Vagina (tissue), 2 donors: ENCODE measurements around the gene CIITA. TPM values are rescaled to one million over a fixed set of nuclear protein-coding genes. Genes with fewer than 3 reads are reported as not detected.

Experiments used
- DNase-seq, 2 donors: peaks; one replicate each; pipeline ENCODE4 v3.0.0-alpha.2; 2017; ENCODE audit errors: extremely low spot score in 2 of 2
- H3K27ac ChIP-seq: fragments of 200-600 bp; sonication (generic); one replicate; pipeline ENCODE4 v1.5.1; 2019
- H3K27me3 ChIP-seq: fragments of 200-600 bp; sonication (generic); one replicate; pipeline ENCODE4 v1.5.1; 2019
- H3K36me3 ChIP-seq, 2 donors: fragments of 200-600 bp; sonication (generic); one replicate each; pipeline ENCODE4 v1.5.1; 2017 to 2019
- H3K4me1 ChIP-seq: fragments of 200-600 bp; sonication (generic); one replicate; pipeline ENCODE4 v1.5.1; 2019
- H3K4me3 ChIP-seq, 2 donors: fragments of 200-600 bp; sonication (generic); 1 replicate in 1 of 2; 2 replicates in 1 of 2; pipeline ENCODE4 v1.5.1; 2016 to 2019
- H3K9me3 ChIP-seq: fragments of 200-600 bp; sonication (generic); one replicate; pipeline ENCODE4 v1.5.1; 2019
- POLR2A ChIP-seq, 2 donors: fragments of 450-650 bp; IDR thresholded peaks; one replicate each; pipeline ENCODE4 v1.6.1; 2017; ENCODE audit warnings: antibody characterized with exemption in 2 of 2, mild to moderate bottlenecking in 2 of 2, moderate library complexity in 2 of 2
- POLR2AphosphoS5 ChIP-seq, 2 donors: sonication (generic); formaldehyde crosslinking; IDR thresholded peaks; one replicate each; pipeline ENCODE4 v1.9.0; 2017; ENCODE audit warnings: antibody characterized with exemption in 2 of 2, mild to moderate bottlenecking in 2 of 2, low read depth in 1 of 2; ENCODE audit not compliant: insufficient read depth in 1 of 2
- intact Hi-C: fragments of 100-400 bp; cut with DNase I; formaldehyde crosslinking; loops from one replicate; pipeline ENCODE4 v1.15.1; 2023
- total RNA-seq: library from RNA; depleted of rRNA; stranded (reverse); fragments of >200 nt; gene quantifications from one replicate; pipeline ENCODE4 v1.2.3, GENCODE V29; 2016
- TF ChIP-seq, protein P1 (sequence below), 3 experiments: fragments of 450-650 bp in 2 of 3; fragments of 200-600 bp in 1 of 3; sonication (generic) in 1 of 3; IDR thresholded peaks; one replicate each; pipeline ENCODE4 v1.5.1; 2017 to 2019; ENCODE audit warnings: antibody characterized with exemption in 3 of 3, mild to moderate bottlenecking in 2 of 3, moderate library complexity in 2 of 3

CIITA gene
- total RNA-seq, 1 donor from 2014 or later = 16.7 TPM

DNA sequence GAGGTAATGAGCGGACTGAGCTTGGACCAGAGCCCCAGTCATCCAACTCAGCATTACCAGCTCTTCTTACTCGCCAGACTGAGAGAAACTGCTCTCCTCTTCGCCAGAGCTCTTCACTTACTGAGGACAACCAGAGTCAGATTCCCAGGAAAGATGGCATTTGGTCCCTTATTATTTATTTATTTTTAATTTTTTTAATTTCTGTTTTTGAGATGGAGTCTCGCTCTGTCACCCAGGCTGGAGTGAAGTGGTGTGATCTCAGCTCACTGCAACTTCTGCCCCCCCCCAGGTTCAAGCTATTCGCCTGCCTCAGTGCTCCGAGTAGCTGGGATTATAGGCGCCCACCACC lies 42.0 kb downstream of the CIITA start:
- H3K36me3 ChIP-seq = peaks cover 0 to 7% of the 10 kb centered on the region in 2 donors
- intact Hi-C loops = loop anchor here (2.0 kb wide), 1 partner anchor 180 kb away; no protein-coding TSS in a partner anchor
- DNase-seq = no peak
- H3K4me3 ChIP-seq = no peak overlapping the region
- H3K4me1 ChIP-seq = peaks cover 27% of the 10 kb centered on the region
- no peak overlapping the region for H3K27ac ChIP-seq
- no peak for TF ChIP-seq POLR2AphosphoS5 (IDR thresholded peaks at IDR 0.05; ENCODE audit: insufficient read depth in 1 of 2, low read depth in 1 of 2)
- TF ChIP-seq, protein P1, sequence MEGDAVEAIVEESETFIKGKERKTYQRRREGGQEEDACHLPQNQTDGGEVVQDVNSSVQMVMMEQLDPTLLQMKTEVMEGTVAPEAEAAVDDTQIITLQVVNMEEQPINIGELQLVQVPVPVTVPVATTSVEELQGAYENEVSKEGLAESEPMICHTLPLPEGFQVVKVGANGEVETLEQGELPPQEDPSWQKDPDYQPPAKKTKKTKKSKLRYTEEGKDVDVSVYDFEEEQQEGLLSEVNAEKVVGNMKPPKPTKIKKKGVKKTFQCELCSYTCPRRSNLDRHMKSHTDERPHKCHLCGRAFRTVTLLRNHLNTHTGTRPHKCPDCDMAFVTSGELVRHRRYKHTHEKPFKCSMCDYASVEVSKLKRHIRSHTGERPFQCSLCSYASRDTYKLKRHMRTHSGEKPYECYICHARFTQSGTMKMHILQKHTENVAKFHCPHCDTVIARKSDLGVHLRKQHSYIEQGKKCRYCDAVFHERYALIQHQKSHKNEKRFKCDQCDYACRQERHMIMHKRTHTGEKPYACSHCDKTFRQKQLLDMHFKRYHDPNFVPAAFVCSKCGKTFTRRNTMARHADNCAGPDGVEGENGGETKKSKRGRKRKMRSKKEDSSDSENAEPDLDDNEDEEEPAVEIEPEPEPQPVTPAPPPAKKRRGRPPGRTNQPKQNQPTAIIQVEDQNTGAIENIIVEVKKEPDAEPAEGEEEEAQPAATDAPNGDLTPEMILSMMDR (IDR thresholded peaks at IDR 0.05) = no peak
- no peak for TF ChIP-seq POLR2A (IDR thresholded peaks at IDR 0.05)
- H3K27me3 ChIP-seq = no peaks in the 10 kb centered on the region
- H3K9me3 ChIP-seq = no peaks in the 10 kb centered on the region

DNA sequence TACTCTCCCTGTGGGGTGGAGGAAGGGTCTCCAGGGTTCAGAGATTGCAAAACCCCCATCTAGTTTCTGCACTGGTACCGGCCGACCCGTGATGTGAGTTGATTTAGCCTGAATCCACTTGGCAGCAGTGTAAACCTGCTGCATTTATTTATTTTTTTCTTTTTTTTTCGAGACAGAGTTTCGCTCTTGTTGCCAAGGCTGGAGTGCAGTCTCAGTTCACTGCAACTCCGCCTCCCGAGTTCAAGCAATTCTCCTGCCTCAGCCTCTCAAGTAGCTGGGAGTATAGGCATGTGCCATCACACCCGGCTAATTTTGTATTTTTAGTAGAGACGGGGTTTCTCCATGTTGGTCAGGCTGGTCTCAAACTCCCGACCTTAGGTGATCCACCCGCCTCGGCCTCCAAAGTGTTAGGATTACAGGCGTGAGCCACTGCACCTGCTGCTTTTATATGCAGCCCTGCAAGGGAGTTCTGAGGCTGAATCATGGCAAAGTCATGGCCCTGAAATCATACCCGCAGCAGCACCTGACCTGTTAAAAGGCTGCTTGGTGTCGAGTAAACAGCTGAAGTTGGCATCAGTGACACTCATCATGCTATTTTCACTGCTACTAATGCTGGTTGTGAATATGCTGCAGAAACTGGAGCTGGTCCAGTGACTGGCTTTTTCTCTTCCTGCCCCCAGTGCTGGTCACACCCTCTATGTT lies 43.9 kb downstream of the CIITA start:
- DNase-seq = no peak
- TF ChIP-seq POLR2A (IDR thresholded peaks at IDR 0.05) (no peak), POLR2AphosphoS5 (IDR thresholded peaks at IDR 0.05; ENCODE audit: insufficient read depth in 1 of 2, low read depth in 1 of 2) (no peak)
- TF ChIP-seq, protein P1 (IDR thresholded peaks at IDR 0.05) = no peak
- H3K27me3 ChIP-seq = no peaks in the 10 kb centered on the region
- H3K27ac ChIP-seq = no peak overlapping the region
- peaks cover 27% of the 10 kb centered on the region for H3K4me1 ChIP-seq
- H3K9me3 ChIP-seq = no peaks in the 10 kb centered on the region
- H3K4me3 ChIP-seq = no peak overlapping the region
- peaks cover 0 to 12% of the 10 kb centered on the region in 2 donors for H3K36me3 ChIP-seq
- intact Hi-C loops = no loop called here

DNA sequence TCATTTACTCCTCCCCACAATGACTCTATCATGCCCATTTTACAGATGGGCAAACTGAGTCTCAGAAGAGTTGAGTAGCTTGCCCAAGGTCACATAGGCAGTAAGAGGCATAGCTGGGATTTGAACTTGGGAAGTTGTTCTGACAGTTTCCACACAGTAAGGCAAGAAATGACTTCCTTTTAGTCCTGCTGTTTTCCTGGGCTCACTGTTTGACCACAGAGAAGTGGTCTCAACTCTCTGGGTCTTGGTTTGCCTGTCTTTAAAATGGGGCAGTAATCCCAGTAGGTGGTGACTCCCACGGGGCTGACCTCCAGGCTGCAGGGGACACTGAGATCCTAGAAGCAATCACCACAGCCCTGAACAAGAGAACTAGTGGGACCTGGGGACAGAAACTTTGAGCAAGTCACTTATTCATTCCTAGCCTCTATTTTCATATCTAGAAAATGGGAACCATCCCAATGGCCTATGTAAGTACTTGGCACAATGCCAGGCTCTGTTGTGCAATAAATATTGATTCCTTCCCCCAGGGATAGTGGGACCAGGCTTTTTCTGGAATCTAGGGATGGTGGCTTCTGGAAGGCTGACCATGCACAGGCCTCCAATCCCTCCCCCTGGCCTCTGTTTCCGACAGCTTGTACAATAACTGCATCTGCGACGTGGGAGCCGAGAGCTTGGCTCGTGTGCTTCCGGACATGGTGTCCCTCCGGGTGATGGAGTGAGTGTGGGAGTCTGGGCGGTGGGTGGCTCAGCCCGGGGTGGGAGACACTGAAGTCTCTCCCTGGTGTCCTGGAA lies 44.7 kb downstream of the CIITA start:
- no peak for TF ChIP-seq POLR2A (IDR thresholded peaks at IDR 0.05)
- no peak for DNase-seq
- Histone ChIP-seq H3K9me3 (no peaks in the 10 kb centered on the region), H3K27me3 (no peaks in the 10 kb centered on the region), H3K4me3 (no peak overlapping the region), H3K4me1 (peaks cover 27% of the 10 kb centered on the region), H3K27ac (no peak overlapping the region), H3K36me3 (peaks cover 0 to 17% of the 10 kb centered on the region in 2 donors)
- intact Hi-C loops = no loop called here

DNA sequence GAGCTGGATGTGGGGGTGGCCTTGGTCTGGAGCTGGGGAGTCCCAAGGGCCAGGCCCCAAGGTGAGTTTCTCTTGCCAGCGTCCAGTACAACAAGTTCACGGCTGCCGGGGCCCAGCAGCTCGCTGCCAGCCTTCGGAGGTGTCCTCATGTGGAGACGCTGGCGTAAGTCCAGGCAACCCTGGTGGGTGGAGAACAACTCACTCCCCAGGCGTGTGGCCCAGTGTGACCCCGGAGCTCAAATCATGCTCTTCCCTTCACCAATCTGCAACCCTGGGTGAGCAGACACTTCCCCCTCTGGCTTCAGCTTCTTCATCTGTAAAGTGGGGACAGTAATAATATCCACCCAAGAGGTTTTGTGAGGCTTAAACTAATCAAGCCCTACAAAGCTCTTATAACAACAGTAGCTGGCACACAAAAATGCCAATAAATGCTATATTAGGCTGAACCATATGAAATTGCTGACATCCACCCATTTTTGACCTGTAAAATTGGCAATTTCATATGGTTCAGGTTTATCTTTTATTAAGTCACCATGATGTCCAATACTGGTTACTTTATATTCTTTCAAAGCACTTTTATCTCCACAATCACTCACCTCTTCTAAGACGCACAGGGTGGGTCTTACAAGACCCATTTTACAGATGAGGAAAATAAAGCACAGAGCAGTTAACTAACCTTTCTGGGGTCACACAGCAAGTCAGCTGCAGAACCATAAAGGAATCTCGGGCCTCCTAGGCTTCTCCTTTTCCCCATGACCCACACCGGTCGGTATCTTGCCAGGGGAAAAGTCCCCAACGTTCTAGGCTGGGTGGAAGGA lies 45.5 kb downstream of the CIITA start:
- H3K27ac ChIP-seq = no peak overlapping the region
- no peak overlapping the region for H3K4me3 ChIP-seq
- H3K4me1 ChIP-seq = peaks cover 27% of the 10 kb centered on the region
- no peaks in the 10 kb centered on the region for H3K9me3 ChIP-seq
- H3K36me3 ChIP-seq = peaks cover 0 to 20% of the 10 kb centered on the region in 2 donors
- TF ChIP-seq POLR2A (IDR thresholded peaks at IDR 0.05) (no peak), POLR2AphosphoS5 (IDR thresholded peaks at IDR 0.05; ENCODE audit: insufficient read depth in 1 of 2, low read depth in 1 of 2) (no peak)
- TF ChIP-seq, protein P1 (IDR thresholded peaks at IDR 0.05) = no peak
- H3K27me3 ChIP-seq = no peaks in the 10 kb centered on the region
- intact Hi-C loops = no loop called here
- no peak for DNase-seq

DNA sequence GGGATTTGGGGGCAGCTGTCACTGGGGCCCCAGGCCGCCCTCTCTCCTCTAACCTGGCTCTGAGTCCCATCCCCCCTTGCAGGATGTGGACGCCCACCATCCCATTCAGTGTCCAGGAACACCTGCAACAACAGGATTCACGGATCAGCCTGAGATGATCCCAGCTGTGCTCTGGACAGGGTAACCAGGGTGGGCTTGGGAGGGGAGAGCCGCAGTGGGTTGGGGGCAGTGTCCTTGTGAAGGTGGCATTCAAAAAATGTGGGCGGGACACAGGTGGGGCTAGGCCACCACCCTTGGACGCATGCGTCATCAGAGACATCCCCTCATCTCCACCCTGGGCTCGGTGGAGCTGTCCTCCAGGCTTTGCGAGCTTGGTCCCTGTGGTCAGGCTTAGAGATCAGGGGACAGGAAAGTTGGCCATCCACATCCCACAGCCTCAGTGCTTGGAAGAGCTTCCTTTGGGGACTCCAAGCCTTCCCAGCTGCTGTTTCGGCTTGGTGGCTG lies 46.2 kb downstream of the CIITA start:
- Histone ChIP-seq H3K27me3 (no peaks in the 10 kb centered on the region), H3K27ac (no peak overlapping the region), H3K36me3 (peaks cover 0 to 26% of the 10 kb centered on the region in 2 donors), H3K4me3 (no peak overlapping the region), H3K9me3 (no peaks in the 10 kb centered on the region), H3K4me1 (peaks cover 26% of the 10 kb centered on the region)
- no peak for DNase-seq
- TF ChIP-seq, protein P1 (IDR thresholded peaks at IDR 0.05) = no peak
- no peak for TF ChIP-seq POLR2AphosphoS5 (IDR thresholded peaks at IDR 0.05; ENCODE audit: insufficient read depth in 1 of 2, low read depth in 1 of 2)
- TF ChIP-seq POLR2A (IDR thresholded peaks at IDR 0.05) = no peak
- intact Hi-C loops = no loop called here
